Endothelial cell of umbilical vein (primary cell): ENCODE data around the gene AMZ1. TPM values are rescaled to one million over a fixed set of nuclear protein-coding genes. Genes with fewer than 3 reads are reported as not detected.

Source experiments
- BruUV-seq: library from RNA; stranded (reverse); fragments of 400-500 nt; replicated peaks from 2 replicates; lab custom pipeline; 2021; lab: Mats Ljungman, UMichigan
- CTCF ChIA-PET: fragments of 300-600, 350-600 bp; sonication (Branson Sonifier 250); formaldehyde crosslinking; loops from one replicate; lab custom pipeline; 2021; ENCODE audit warnings: antibody characterized with exemption, inconsistent platforms; lab: Charles Lee
- POLR2A ChIA-PET: fragments of 300-600, 350-600 bp; sonication (Branson Sonifier 250); formaldehyde crosslinking; loops from one replicate; lab custom pipeline; 2021; ENCODE audit warnings: antibody characterized with exemption, inconsistent platforms; lab: Charles Lee
- DNase-seq: peaks from one replicate; pipeline ENCODE4 v3.0.0-alpha.2; 2011; ENCODE audit warnings: low read depth, low spot score
- FAIRE-seq: peaks from 2 replicates; lab custom pipeline; 2011; peaks lifted over from hg19 to GRCh38; lab: Jason Lieb, UNC
- H2AFZ ChIP-seq: 2 replicates; pipeline ENCODE4 v1.6.0; 2012; ENCODE audit warnings: low read depth, low read length, control low read depth, inconsistent platforms
- H3K27ac ChIP-seq: 2 replicates; pipeline ENCODE4 v1.5.1; 2011; ENCODE audit warnings: low read depth, mild to moderate bottlenecking, control low read depth, low read length, moderate library complexity; ENCODE audit not compliant: insufficient read depth
- H3K27me3 ChIP-seq, 2 experiments: 2 replicates each; pipeline versions ENCODE4 v1.6.0 to v1.6.1; 2011; ENCODE audit warnings: low read length in 2 of 2, mixed read lengths in 1 of 2; ENCODE audit not compliant: control insufficient read depth in 2 of 2, insufficient read depth in 2 of 2
- H3K36me3 ChIP-seq, 2 experiments: 2 replicates in 1 of 2; 3 replicates in 1 of 2; pipeline ENCODE4 v1.5.1; 2011; ENCODE audit warnings: low read length in 2 of 2, mild to moderate bottlenecking in 1 of 2, moderate library complexity in 1 of 2; ENCODE audit not compliant: control insufficient read depth in 2 of 2, insufficient read depth in 2 of 2; ENCODE audit errors: extremely low read depth in 1 of 2
- H3K4me1 ChIP-seq: 3 replicates; pipeline ENCODE4 v1.5.1; 2011; ENCODE audit warnings: mild to moderate bottlenecking, low read length; ENCODE audit not compliant: control insufficient read depth, insufficient read depth; ENCODE audit errors: extremely low read depth
- H3K4me2 ChIP-seq: 2 replicates; pipeline ENCODE4 v1.6.1; 2011; ENCODE audit warnings: low read length, control low read depth, mixed read lengths; ENCODE audit not compliant: insufficient read depth
- H3K4me3 ChIP-seq, 3 experiments: fragments of 200-600 bp in 1 of 3; sonication (generic), shearing (Covaris generic) in 1 of 3; replicated peaks in 1 of 3; 2 replicates each; pipeline ENCODE4 v1.5.1; 2011 to 2016; ENCODE audit warnings: control low read depth in 3 of 3, low read length in 3 of 3, mild to moderate bottlenecking in 2 of 3, inconsistent platforms in 1 of 3, low read depth in 1 of 3, moderate library complexity in 1 of 3; ENCODE audit not compliant: insufficient read depth in 1 of 3
- H3K79me2 ChIP-seq: 2 replicates; pipeline ENCODE4 v1.6.0; 2012; ENCODE audit warnings: low read length, inconsistent platforms; ENCODE audit not compliant: control insufficient read depth, insufficient read depth
- H3K9ac ChIP-seq: replicated peaks from 2 replicates; pipeline ENCODE3; 2011; ENCODE audit warnings: low read length, control low read depth; ENCODE audit not compliant: insufficient read depth; ENCODE audit errors: extremely low read depth
- H3K9me1 ChIP-seq: replicated peaks from 3 replicates; pipeline ENCODE4 v1.6.0; 2011; ENCODE audit warnings: mild to moderate bottlenecking, low read length; ENCODE audit not compliant: control insufficient read depth, insufficient read depth; ENCODE audit errors: extremely low read depth
- H3K9me3 ChIP-seq: replicated peaks from 2 replicates; pipeline ENCODE4 v1.5.1; 2012; ENCODE audit warnings: low read length, inconsistent platforms; ENCODE audit not compliant: control insufficient read depth, insufficient read depth
- H4K20me1 ChIP-seq: replicated peaks from 2 replicates; pipeline ENCODE3; 2011; ENCODE audit warnings: mild to moderate bottlenecking, low read length; ENCODE audit not compliant: control insufficient read depth, insufficient read depth; ENCODE audit errors: extremely low read depth
- FOS ChIP-seq: IDR thresholded peaks from 2 replicates; pipeline ENCODE4 v1.6.1; 2011; ENCODE audit warnings: mild to moderate bottlenecking, low read length, moderate library complexity, borderline replicate concordance; ENCODE audit not compliant: insufficient read depth
- JUN ChIP-seq: IDR thresholded peaks from 2 replicates; pipeline ENCODE4 v1.6.1; 2011; ENCODE audit warnings: borderline replicate concordance, low read depth; ENCODE audit not compliant: insufficient read length, insufficient read depth
- MYC ChIP-seq: IDR thresholded peaks from one replicate; pipeline ENCODE4 v1.6.1; 2011; ENCODE audit warnings: mild to moderate bottlenecking, low read depth, low read length
- POLR2A ChIP-seq: IDR thresholded peaks from 2 replicates; pipeline ENCODE4 v1.6.1; 2012; ENCODE audit warnings: low read depth, mild to moderate bottlenecking, control low read depth, low read length
- POLR2AphosphoS5 ChIP-seq: IDR thresholded peaks from 2 replicates; pipeline ENCODE4 v1.6.1; 2012; ENCODE audit warnings: low read depth, mild to moderate bottlenecking, control low read depth, low read length, moderate library complexity; ENCODE audit not compliant: insufficient read depth
- dilution Hi-C: fragments of 300-500 bp; cut with MboI; formaldehyde crosslinking; loops from one replicate; pipeline ENCODE4 v1.15.0; 2019; ENCODE audit warnings: low sequenced_read_pairs; ENCODE audit not compliant: extremely low pct_ligation_motif_present
- intact Hi-C: fragments of 100-400 bp; cut with micrococcal nuclease; formaldehyde crosslinking; loops from one replicate; pipeline ENCODE4 v1.10.0; 2022
- polyA plus RNA-seq, 4 experiments: library from polyadenylated mRNA; depleted of rRNA in 3 of 4; stranded (reverse) in 3 of 4; unstranded in 1 of 4; fragments of >200 nt; gene quantifications; 2 replicates each; pipeline versions ENCODE4 v1.2.1 to v1.2.3, GENCODE V29; 2011 to 2012; ENCODE audit warnings: missing spikeins in 1 of 4
- total RNA-seq: library from RNA; stranded (reverse); gene quantifications from 2 replicates; pipeline ENCODE4 v1.2.3, GENCODE V29; 2021
- TF ChIP-seq, protein P1 (sequence below): IDR thresholded peaks from 2 replicates; pipeline ENCODE4 v1.6.1; 2011; ENCODE audit not compliant: insufficient read depth, insufficient read length
- TF ChIP-seq, protein P2 (sequence below), 2 donors: IDR thresholded peaks; 1 replicate in 1 of 2; 2 replicates in 1 of 2; pipeline ENCODE4 v1.5.1; 2011; ENCODE audit warnings: low read length in 2 of 2, mild to moderate bottlenecking in 2 of 2, moderate library complexity in 2 of 2, control low read depth in 1 of 2, inconsistent platforms in 1 of 2, low read depth in 1 of 2; ENCODE audit not compliant: insufficient read depth in 1 of 2; ENCODE audit errors: extremely low read depth in 1 of 2

AMZ1 gene
- total and polyA plus RNA-seq, 2 donors (not counting 3 experiments of a cell fraction or from before 2014, with no cell fraction given) = not detected

DNA sequence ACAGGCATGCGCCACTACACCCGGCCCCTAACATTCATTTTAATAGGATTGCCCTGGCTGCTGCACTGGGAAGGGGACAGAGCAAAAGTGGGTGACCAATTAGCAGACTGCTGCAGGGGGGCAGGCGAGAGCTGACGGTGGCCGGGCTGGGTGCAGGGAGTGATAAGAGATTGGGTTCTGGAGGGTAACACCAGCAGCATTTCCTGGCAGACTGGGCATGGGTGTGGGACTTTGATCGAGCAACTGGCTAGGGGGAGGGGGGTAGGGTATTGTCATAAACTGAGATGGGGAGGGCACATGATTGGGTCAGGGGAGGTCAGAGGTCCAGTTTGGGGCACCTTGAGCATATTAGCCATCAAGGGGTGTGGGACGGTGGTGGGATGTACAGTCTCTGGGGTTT, 20.2 kb upstream of the AMZ1 start:
- Histone ChIP-seq H3K4me2 (no peak overlapping the region), H2AFZ (no peak overlapping the region), H3K4me3 (no peak overlapping the region), H3K36me3 (no peaks in the 10 kb centered on the region), H3K9ac (no peak overlapping the region), H3K79me2 (no peaks in the 10 kb centered on the region), H4K20me1 (no peaks in the 10 kb centered on the region), H3K4me1 (peaks cover 7% of the 10 kb centered on the region), H3K27ac (no peak overlapping the region), H3K27me3 (peaks cover 0 to 3% of the 10 kb centered on the region in 2 experiments), H3K9me3 (no peaks in the 10 kb centered on the region), H3K9me1 (no peaks in the 10 kb centered on the region)
- FAIRE-seq (no peak), DNase-seq (no peak)
- ChIA-PET POLR2A (no interaction called here), CTCF (interaction anchor here (4.7 kb wide), 1 partner anchor 13 kb away, joined by 44 read pairs; no protein-coding TSS in a partner anchor)
- dilution Hi-C loops (no loop called here), intact Hi-C loops (loop anchor here (5.0 kb wide), 1 partner anchor 634 kb away; the partner anchor contains the start of gene SDK1)
- no peak for TF ChIP-seq POLR2A
- TF ChIP-seq, protein P1, sequence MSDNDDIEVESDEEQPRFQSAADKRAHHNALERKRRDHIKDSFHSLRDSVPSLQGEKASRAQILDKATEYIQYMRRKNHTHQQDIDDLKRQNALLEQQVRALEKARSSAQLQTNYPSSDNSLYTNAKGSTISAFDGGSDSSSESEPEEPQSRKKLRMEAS = no peak
- BruUV-seq = no TSS peak

GRCh38 chr7:2668401-2668800, 19.6 kb upstream of the AMZ1 start:
- H3K9ac ChIP-seq = no peak overlapping the region
- intact Hi-C loops = loop anchor here (5.0 kb wide), 1 partner anchor 634 kb away; the partner anchor contains the start of gene SDK1
- no peak for DNase-seq
- no peak overlapping the region for H3K4me3 ChIP-seq
- no peak for FAIRE-seq
- H3K4me2 ChIP-seq = no peak overlapping the region
- BruUV-seq = no TSS peak
- H3K79me2 ChIP-seq = no peaks in the 10 kb centered on the region
- ChIA-PET POLR2A (no interaction called here), CTCF (interaction anchor here (0.6 to 4.7 kb wide), 2 partner anchors 13 to 42 kb away, joined by 3 to 44 read pairs; no protein-coding TSS in a partner anchor)
- no peaks in the 10 kb centered on the region for H4K20me1 ChIP-seq
- peaks cover 2% of the 10 kb centered on the region for H3K4me1 ChIP-seq
- no peaks in the 10 kb centered on the region for H3K36me3 ChIP-seq
- dilution Hi-C loops = no loop called here
- no peaks in the 10 kb centered on the region for H3K9me3 ChIP-seq
- H3K9me1 ChIP-seq = no peaks in the 10 kb centered on the region
- TF ChIP-seq POLR2AphosphoS5 = no peak
- TF ChIP-seq POLR2A = no peak
- TF ChIP-seq JUN = no peak
- TF ChIP-seq, protein P2, sequence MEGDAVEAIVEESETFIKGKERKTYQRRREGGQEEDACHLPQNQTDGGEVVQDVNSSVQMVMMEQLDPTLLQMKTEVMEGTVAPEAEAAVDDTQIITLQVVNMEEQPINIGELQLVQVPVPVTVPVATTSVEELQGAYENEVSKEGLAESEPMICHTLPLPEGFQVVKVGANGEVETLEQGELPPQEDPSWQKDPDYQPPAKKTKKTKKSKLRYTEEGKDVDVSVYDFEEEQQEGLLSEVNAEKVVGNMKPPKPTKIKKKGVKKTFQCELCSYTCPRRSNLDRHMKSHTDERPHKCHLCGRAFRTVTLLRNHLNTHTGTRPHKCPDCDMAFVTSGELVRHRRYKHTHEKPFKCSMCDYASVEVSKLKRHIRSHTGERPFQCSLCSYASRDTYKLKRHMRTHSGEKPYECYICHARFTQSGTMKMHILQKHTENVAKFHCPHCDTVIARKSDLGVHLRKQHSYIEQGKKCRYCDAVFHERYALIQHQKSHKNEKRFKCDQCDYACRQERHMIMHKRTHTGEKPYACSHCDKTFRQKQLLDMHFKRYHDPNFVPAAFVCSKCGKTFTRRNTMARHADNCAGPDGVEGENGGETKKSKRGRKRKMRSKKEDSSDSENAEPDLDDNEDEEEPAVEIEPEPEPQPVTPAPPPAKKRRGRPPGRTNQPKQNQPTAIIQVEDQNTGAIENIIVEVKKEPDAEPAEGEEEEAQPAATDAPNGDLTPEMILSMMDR (IDR thresholded peaks at IDR 0.05; ENCODE audit: extremely low read depth in 1 of 2, insufficient read depth in 1 of 2, low read depth in 1 of 2, low read length in 2 of 2) = no peak
- TF ChIP-seq FOS = no peak
- TF ChIP-seq MYC = no peak
- H3K27me3 ChIP-seq = peaks cover 0 to 3% of the 10 kb centered on the region in 2 experiments
- H2AFZ ChIP-seq = no peak overlapping the region
- H3K27ac ChIP-seq = no peak overlapping the region
